RPMI8226 (cell line): ENCODE data around the gene ACVR1B.
"Not testable (repeated sequence)": the region's sequence is repeated elsewhere in the genome, so short reads cannot be mapped to it uniquely, and the experiment has no call there.

Source experiments
- DNase-seq: peaks from one replicate; pipeline ENCODE4 v3.0.0-alpha.2; 2015

ACVR1B gene

GRCh38 chr12:51971679-51972421 lies 20.4 kb downstream of the ACVR1B start:
- DNase-seq, result peak; percentile 17

- DNase-seq, result no peak
Measured at GRCh38 chr12:51972422-51972812, 20.9 kb downstream of the ACVR1B start.

GRCh38 chr12:51972849-51973273 lies 21.4 kb downstream of the ACVR1B start:
- no peak for DNase-seq

- DNase-seq, result no peak
Measured at GRCh38 chr12:51973560-51973959, 22.1 kb downstream of the ACVR1B start.

GRCh38 chr12:51974646-51975045 lies 23.1 kb downstream of the ACVR1B start:
- DNase-seq, result no peak

GRCh38 chr12:51975196-51975595 lies 23.7 kb downstream of the ACVR1B start:
- no peak for DNase-seq

GRCh38 chr12:51976376-51977160 lies 25.1 kb downstream of the ACVR1B start:
- DNase-seq, result no peak

- no peak for DNase-seq
Measured at GRCh38 chr12:51977320-51977753, 25.8 kb downstream of the ACVR1B start.

GRCh38 chr12:51979306-51979705 lies 27.8 kb downstream of the ACVR1B start:
- DNase-seq, result not testable (repeated sequence)

GRCh38 chr12:51980051-51980808 lies 28.7 kb downstream of the ACVR1B start:
- peak; percentile 69 for DNase-seq

GRCh38 chr12:51980809-51981127 lies 29.3 kb downstream of the ACVR1B start:
- no peak for DNase-seq

GRCh38 chr12:51984657-51985056 lies 33.2 kb downstream of the ACVR1B start:
- DNase-seq, result no peak

GRCh38 chr12:51985154-51985835 lies 33.8 kb downstream of the ACVR1B start:
- no peak for DNase-seq

GRCh38 chr12:51986834-51987233 lies 35.3 kb downstream of the ACVR1B start:
- DNase-seq, result no peak

GRCh38 chr12:51992246-51992645 lies 40.7 kb downstream of the ACVR1B start:
- no peak for DNase-seq

GRCh38 chr12:51994539-51994820 lies 43.0 kb downstream of the ACVR1B start:
- DNase-seq, result no peak

GRCh38 chr12:51994959-51995358 lies 43.5 kb downstream of the ACVR1B start:
- no peak for DNase-seq

GRCh38 chr12:51997136-51997535 lies 45.6 kb downstream of the ACVR1B start:
- no peak for DNase-seq

- DNase-seq, result no peak
Measured at GRCh38 chr12:52003016-52003550, 51.6 kb downstream of the ACVR1B start.

- no peak for DNase-seq
Measured at GRCh38 chr12:52003591-52003990, 52.1 kb downstream of the ACVR1B start.

- DNase-seq, result peak; percentile 25
Measured at GRCh38 chr12:52004042-52004648, 52.6 kb downstream of the ACVR1B start.

GRCh38 chr12:52005218-52005902 lies 53.9 kb downstream of the ACVR1B start:
- DNase-seq, result no peak
